H1 (cell line): ENCODE measurements around the gene IQCF2. TPM values are rescaled to one million over a fixed set of nuclear protein-coding genes. Genes with fewer than 3 reads are reported as not detected.

Experiments
- CTCF ChIA-PET: fragments of 300-600 bp; sonication (Branson Sonifier 250); formaldehyde crosslinking; loops from one replicate; lab custom pipeline; 2021; ENCODE audit not compliant: partially characterized antibody; lab: Charles Lee
- POLR2A ChIA-PET: fragments of 300-600 bp; sonication (Branson Sonifier 250); formaldehyde crosslinking; loops from one replicate; lab custom pipeline; 2021; ENCODE audit warnings: inconsistent platforms; ENCODE audit not compliant: partially characterized antibody; lab: Charles Lee
- DNase-seq, 2 experiments: peaks; one replicate each; pipeline versions ENCODE4 v3.0.0 to v3.0.0-alpha.2; 2010 to 2022; ENCODE audit warnings: low spot score in 2 of 2, low read depth in 1 of 2, mixed read lengths in 1 of 2
- FAIRE-seq: peaks from 2 replicates; lab custom pipeline; 2011; peaks lifted over from hg19 to GRCh38; lab: Jason Lieb, UNC
- H2AFZ ChIP-seq: 2 replicates; pipeline ENCODE4 v1.8.1; 2012; ENCODE audit warnings: low read length, inconsistent platforms
- H2AK5ac ChIP-seq: 2 replicates; pipeline ENCODE4 v1.6.1; 2013; ENCODE audit warnings: low read depth, low read length
- H2BK120ac ChIP-seq: replicated peaks from 2 replicates; pipeline ENCODE3; 2013; ENCODE audit warnings: low read depth, low read length, inconsistent platforms
- H2BK12ac ChIP-seq: 2 replicates; pipeline ENCODE4 v1.6.1; 2013; ENCODE audit warnings: low read depth, low read length
- H2BK15ac ChIP-seq: 2 replicates; pipeline ENCODE4 v1.6.1; 2013; ENCODE audit warnings: low read length
- H2BK20ac ChIP-seq: 2 replicates; pipeline ENCODE4 v1.6.1; 2013; ENCODE audit warnings: low read length
- H2BK5ac ChIP-seq: 2 replicates; pipeline ENCODE4 v1.6.1; 2013; ENCODE audit warnings: low read depth, low read length
- H3K14ac ChIP-seq: 2 replicates; pipeline ENCODE4 v1.6.1; 2013; ENCODE audit warnings: inconsistent platforms; ENCODE audit not compliant: insufficient read length
- H3K18ac ChIP-seq: 2 replicates; pipeline ENCODE4 v1.6.1; 2013; ENCODE audit warnings: low read length; ENCODE audit errors: extremely low read depth
- H3K23ac ChIP-seq: 2 replicates; pipeline ENCODE4 v1.6.1; 2013; ENCODE audit warnings: inconsistent platforms; ENCODE audit not compliant: insufficient read length
- H3K23me2 ChIP-seq: 2 replicates; pipeline ENCODE4 v1.6.1; 2013; ENCODE audit warnings: low read depth, low read length
- H3K27ac ChIP-seq: 2 replicates; pipeline ENCODE4 v1.6.1; 2011; ENCODE audit warnings: low read depth, low read length, inconsistent platforms
- H3K27me3 ChIP-seq, 4 experiments: replicated peaks in 1 of 4; 1 replicate in 1 of 4; 2 replicates in 3 of 4; pipeline versions ENCODE4 v1.6.1 to v1.8.1; 2011 to 2013; ENCODE audit warnings: low read length in 3 of 4, mild to moderate bottlenecking in 3 of 4, inconsistent platforms in 2 of 4, mixed read lengths in 2 of 4, moderate library complexity in 1 of 4; ENCODE audit not compliant: control insufficient read depth in 3 of 4, insufficient read depth in 3 of 4; ENCODE audit errors: extremely low read depth in 1 of 4
- H3K36me3 ChIP-seq, 4 experiments: 2 replicates each; pipeline versions ENCODE4 v1.6.1 to v1.8.1; 2011 to 2013; ENCODE audit warnings: mild to moderate bottlenecking in 4 of 4, low read length in 3 of 4, moderate library complexity in 2 of 4, control low read depth in 1 of 4, inconsistent platforms in 1 of 4; ENCODE audit not compliant: insufficient read depth in 4 of 4, control insufficient read depth in 2 of 4
- H3K4ac ChIP-seq: replicated peaks from 2 replicates; pipeline ENCODE3; 2013; ENCODE audit warnings: low read length, low read depth, mixed read lengths, inconsistent platforms; ENCODE audit not compliant: insufficient read length
- H3K4me1 ChIP-seq, 4 experiments: replicated peaks in 1 of 4; 1 replicate in 1 of 4; 2 replicates in 3 of 4; pipeline versions ENCODE4 v1.6.1 to v1.8.1; 2011 to 2013; ENCODE audit warnings: low read length in 3 of 4, inconsistent platforms in 2 of 4, mixed read lengths in 1 of 4; ENCODE audit not compliant: insufficient read depth in 4 of 4, control insufficient read depth in 3 of 4
- H3K4me2 ChIP-seq, 2 experiments: 2 replicates each; pipeline versions ENCODE4 v1.6.1 to v1.8.1; 2011 to 2013; ENCODE audit warnings: low read depth in 2 of 2, low read length in 2 of 2, control low read depth in 1 of 2, inconsistent platforms in 1 of 2, mild to moderate bottlenecking in 1 of 2; ENCODE audit not compliant: insufficient read depth in 1 of 2
- H3K4me3 ChIP-seq, 4 experiments: fragments of 200-600, 300-600 bp in 1 of 4; sonication (generic), shearing (Covaris generic), sonication (Bioruptor Twin) in 1 of 4; 2 replicates each; pipeline versions ENCODE4 v1.5.1 to v1.8.1; 2011 to 2016; ENCODE audit warnings: low read length in 4 of 4, low read depth in 3 of 4, control low read depth in 2 of 4, inconsistent platforms in 2 of 4, mild to moderate bottlenecking in 2 of 4, mixed read lengths in 1 of 4, moderate library complexity in 1 of 4; ENCODE audit not compliant: insufficient read depth in 2 of 4; ENCODE audit errors: extremely low read depth in 1 of 4
- H3K56ac ChIP-seq: replicated peaks from 2 replicates; pipeline ENCODE3; 2013; ENCODE audit warnings: low read depth, mild to moderate bottlenecking, mixed read lengths, low read length, inconsistent platforms; ENCODE audit not compliant: insufficient read length
- H3K79me1 ChIP-seq: 2 replicates; pipeline ENCODE4 v1.6.1; 2013; ENCODE audit warnings: low read depth, low read length, control low read depth
- H3K79me2 ChIP-seq, 2 experiments: 2 replicates each; pipeline versions ENCODE4 v1.6.1 to v1.8.1; 2012 to 2013; ENCODE audit warnings: low read length in 2 of 2, mild to moderate bottlenecking in 2 of 2, inconsistent platforms in 1 of 2; ENCODE audit not compliant: insufficient read depth in 2 of 2, control insufficient read depth in 1 of 2
- H3K9ac ChIP-seq, 4 experiments: replicated peaks in 1 of 4; 1 replicate in 1 of 4; 2 replicates in 3 of 4; pipeline versions ENCODE4 v1.6.1 to v1.8.1; 2011 to 2013; ENCODE audit warnings: low read depth in 3 of 4, low read length in 3 of 4, control low read depth in 2 of 4, mild to moderate bottlenecking in 2 of 4, moderate library complexity in 2 of 4, inconsistent platforms in 1 of 4; ENCODE audit errors: extremely low read depth in 1 of 4
- H3K9me3 ChIP-seq, 2 experiments: 2 replicates each; pipeline versions ENCODE4 v1.6.1 to v1.8.1; 2012 to 2013; ENCODE audit warnings: mild to moderate bottlenecking in 2 of 2, moderate library complexity in 2 of 2, control low read depth in 1 of 2, inconsistent platforms in 1 of 2, low read depth in 1 of 2, low read length in 1 of 2, mixed read lengths in 1 of 2; ENCODE audit not compliant: insufficient read depth in 2 of 2
- H4K20me1 ChIP-seq, 2 experiments: replicated peaks in 1 of 2; 2 replicates each; pipeline versions ENCODE3 to v1.8.1; 2011 to 2013; ENCODE audit warnings: inconsistent platforms in 2 of 2, low read length in 2 of 2, mild to moderate bottlenecking in 1 of 2; ENCODE audit not compliant: insufficient read depth in 2 of 2, control insufficient read depth in 1 of 2
- H4K5ac ChIP-seq: 2 replicates; pipeline ENCODE4 v1.6.1; 2013; ENCODE audit warnings: low read length, low read depth, mixed read lengths, inconsistent platforms; ENCODE audit not compliant: insufficient read length
- H4K8ac ChIP-seq: 2 replicates; pipeline ENCODE4 v1.8.0; 2013; ENCODE audit warnings: mild to moderate bottlenecking, moderate library complexity, low read length, inconsistent platforms; ENCODE audit not compliant: insufficient read depth; ENCODE audit errors: extremely low read depth
- H4K91ac ChIP-seq: replicated peaks from 2 replicates; pipeline ENCODE3; 2013; ENCODE audit warnings: low read length, mixed read lengths, inconsistent platforms; ENCODE audit not compliant: insufficient read length
- ASH2L ChIP-seq: fragments of 200-600, 300-600 bp; sonication (generic); IDR thresholded peaks from one replicate; pipeline ENCODE4 v1.7.1; 2017; ENCODE audit warnings: low read length
- ATF3 ChIP-seq: IDR thresholded peaks from 2 replicates; pipeline ENCODE4 v1.6.1; 2011; ENCODE audit warnings: low read depth, mild to moderate bottlenecking, low read length; ENCODE audit not compliant: insufficient read depth
- CEBPB ChIP-seq: IDR thresholded peaks from 2 replicates; pipeline ENCODE4 v1.6.1; 2012; ENCODE audit warnings: low read depth, low read length
- GTF2F1 ChIP-seq: IDR thresholded peaks from 2 replicates; pipeline ENCODE4 v1.6.1; 2012; ENCODE audit warnings: low read depth, low read length, improper control_type of control experiment, borderline replicate concordance
- POU5F1 ChIP-seq: IDR thresholded peaks from 2 replicates; pipeline ENCODE4 v1.6.1; 2011; ENCODE audit warnings: low read depth, mild to moderate bottlenecking, low read length, moderate library complexity
- RBBP5 ChIP-seq: IDR thresholded peaks from 2 replicates; pipeline ENCODE4 v1.7.1; 2012; ENCODE audit warnings: low read depth, mild to moderate bottlenecking, inconsistent platforms, low read length, moderate library complexity, borderline replicate concordance
- SIRT6 ChIP-seq: IDR thresholded peaks from one replicate; pipeline ENCODE4 v1.7.1; 2012; ENCODE audit warnings: low read length, inconsistent platforms
- SIX5 ChIP-seq: IDR thresholded peaks from 2 replicates; pipeline ENCODE4 v1.6.1; 2011; ENCODE audit warnings: mild to moderate bottlenecking, low read depth, low read length
- SRF ChIP-seq: IDR thresholded peaks from 2 replicates; pipeline ENCODE4 v1.6.1; 2011; ENCODE audit warnings: mild to moderate bottlenecking, low read depth, low read length, moderate library complexity
- TEAD4 ChIP-seq: IDR thresholded peaks from 2 replicates; pipeline ENCODE4 v1.6.1; 2012; ENCODE audit warnings: low read depth, low read length, inconsistent platforms, mixed read lengths
- WGBS, 2 experiments: shearing (Covaris generic) in 1 of 2; methylation state at CpG; one replicate each; pipeline versions ENCODE4 v1.1.6 to v1.1.7; 2013 to 2015; ENCODE audit warnings: low lambda C conversion rate in 2 of 2, mixed read lengths in 2 of 2, inconsistent platforms in 1 of 2, low coverage in 1 of 2, missing lambda C conversion rate in 1 of 2; ENCODE audit not compliant: insufficient replicate concordance in 2 of 2, insufficient coverage in 1 of 2, insufficient read length in 1 of 2; ENCODE audit errors: extremely low coverage in 1 of 2, missing lambda C conversion rate in 1 of 2; 5-methylcytosine and 5-hydroxymethylcytosine counted together
- polyA plus RNA-seq, 7 experiments: library from polyadenylated mRNA; depleted of rRNA in 3 of 7; stranded (reverse) in 5 of 7; unstranded in 2 of 7; fragments of >200 nt in 5 of 7; fragments of 200-250 nt in 2 of 7; gene quantifications; 1 replicate in 5 of 7; 2 replicates in 1 of 7; 4 replicates in 1 of 7; pipeline versions ENCODE4 v1.2.1 to v1.2.3, GENCODE V29; 2011 to 2013; ENCODE audit warnings: missing spikeins in 2 of 7, mixed read lengths in 2 of 7
- total RNA-seq: library from RNA; stranded (reverse); fragmentation: NEBNext Ultra II Directional; extraction: Animal tissue kit (Norgen Biotek cat#: 25700); gene quantifications from 2 replicates; pipeline ENCODE4 v1.2.1, GENCODE V29; 2021

IQCF2 gene
- total and polyA plus RNA-seq, 2 of the 8 experiments (the other 6 are each of a cell fraction or from before 2014, with no cell fraction given): not detected

GRCh38 chr3:51894391-51894790 is 33.0 kb downstream of the IQCF2 start:
- Histone ChIP-seq H3K23me2 (no peaks in the 10 kb centered on the region; the same call in 1 of the 2 replicates), H2AFZ (no peak overlapping the region), H4K91ac (no peak overlapping the region), H2BK20ac (no peak overlapping the region), H2BK15ac (no peak overlapping the region), H3K79me2 (no peaks in the 10 kb centered on the region), H2BK12ac (no peak overlapping the region), H4K5ac (no peak overlapping the region), H3K4me3 (no peak overlapping the region), H3K4ac (no peak overlapping the region), H3K14ac (no peak overlapping the region), H2BK120ac (no peak overlapping the region), H4K20me1 (no peaks in the 10 kb centered on the region), H4K8ac (no peak overlapping the region), H3K36me3 (no peaks in the 10 kb centered on the region), H3K23ac (no peak overlapping the region), H3K9ac (no peak overlapping the region), H2AK5ac (no peak overlapping the region), H3K79me1 (no peaks in the 10 kb centered on the region), H3K4me1 (no peaks in the 10 kb centered on the region), H3K4me2 (no peak overlapping the region), H3K27ac (no peak overlapping the region), H3K9me3 (no peaks in the 10 kb centered on the region; a peak in 1 of 4 replicates), H3K27me3 (no peaks in the 10 kb centered on the region; a peak in 3 of 7 replicates), H2BK5ac (no peak overlapping the region), H3K56ac (no peak overlapping the region), H3K18ac (no peak overlapping the region)
- CTCF ChIA-PET: interaction anchor here (1.1 kb wide), 2 partner anchors 14 to 75 kb away, joined by 3 read pairs; no protein-coding TSS in a partner anchor
- no peak for FAIRE-seq
- no peak for DNase-seq
- 82% methylated on average over 4 of the region's 4 CpGs; no CpG with 5 or more reads in 1 of the 2 experiments for WGBS, 2 experiments
- POLR2A ChIA-PET: interaction anchor here (1.4 kb wide), 1 partner anchor 11 kb away, joined by 3 read pairs; no protein-coding TSS in a partner anchor
- TF ChIP-seq ATF3 (no peak), GTF2F1 (no peak), ASH2L (no peak), SIX5 (no peak), RBBP5 (no peak), POU5F1 (no peak), SRF (no peak), TEAD4 (no peak), CEBPB (no peak), SIRT6 (no peak)
